SH-SY5Y (cell line): Measurements from ENCODE around the gene MCL1.

Source experiments
- GATA2 ChIP-seq: IDR thresholded peaks from 2 replicates; pipeline ENCODE4 v1.6.1; 2011; ENCODE audit warnings: mild to moderate bottlenecking, low read depth, low read length
- GATA3 ChIP-seq: IDR thresholded peaks from 2 replicates; pipeline ENCODE4 v1.6.1; 2011; ENCODE audit warnings: low read depth, mild to moderate bottlenecking, low read length, moderate library complexity

Gene MCL1

DNA sequence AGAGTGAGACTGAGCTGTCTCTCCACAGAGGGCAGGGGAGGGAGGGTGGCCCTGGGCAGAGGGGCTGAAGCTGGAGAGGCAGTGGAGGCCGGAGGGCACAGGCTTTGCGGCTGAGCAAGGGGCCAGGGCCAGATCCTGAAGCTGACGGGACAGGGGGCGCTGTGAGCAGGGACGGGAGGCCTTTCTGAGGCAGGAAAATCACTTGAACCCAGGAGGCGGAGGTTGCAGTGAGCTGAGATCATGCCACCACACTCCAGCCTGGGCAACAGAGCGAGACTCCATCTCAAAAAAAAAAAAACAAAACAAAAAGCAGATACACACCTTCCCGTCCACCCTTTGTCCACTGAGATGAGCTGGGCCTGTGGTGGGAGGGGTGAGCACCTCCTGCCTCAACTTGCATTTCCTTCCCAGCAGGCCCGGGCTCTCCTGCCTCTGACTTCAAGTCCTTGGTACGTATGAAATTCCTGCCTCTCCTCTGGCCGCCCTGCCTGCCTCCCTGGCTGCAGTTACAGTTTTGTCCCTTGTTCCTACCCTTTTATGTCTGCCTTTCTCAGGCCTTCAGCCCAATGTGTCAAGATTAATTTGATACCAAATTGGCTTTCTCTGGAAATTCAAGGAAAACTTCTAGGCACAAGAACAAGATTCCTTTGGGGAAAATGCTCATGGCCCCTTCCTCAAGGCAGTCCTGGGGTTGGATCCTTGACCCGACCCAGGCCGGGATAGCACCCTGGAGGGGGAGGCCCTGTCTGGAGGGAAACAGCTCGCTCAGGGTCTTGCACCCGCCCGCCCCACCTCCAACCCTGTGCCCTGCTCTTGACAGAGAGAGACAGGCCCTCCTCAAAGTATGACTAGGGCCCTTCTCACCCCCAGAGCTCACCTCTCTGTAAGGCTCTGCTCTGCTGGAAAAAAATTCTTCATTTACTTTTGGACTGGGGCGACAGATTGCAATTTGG, 41.4 kb downstream of the MCL1 start:
- no peak for TF ChIP-seq GATA2
- TF ChIP-seq GATA3 = no peak

DNA sequence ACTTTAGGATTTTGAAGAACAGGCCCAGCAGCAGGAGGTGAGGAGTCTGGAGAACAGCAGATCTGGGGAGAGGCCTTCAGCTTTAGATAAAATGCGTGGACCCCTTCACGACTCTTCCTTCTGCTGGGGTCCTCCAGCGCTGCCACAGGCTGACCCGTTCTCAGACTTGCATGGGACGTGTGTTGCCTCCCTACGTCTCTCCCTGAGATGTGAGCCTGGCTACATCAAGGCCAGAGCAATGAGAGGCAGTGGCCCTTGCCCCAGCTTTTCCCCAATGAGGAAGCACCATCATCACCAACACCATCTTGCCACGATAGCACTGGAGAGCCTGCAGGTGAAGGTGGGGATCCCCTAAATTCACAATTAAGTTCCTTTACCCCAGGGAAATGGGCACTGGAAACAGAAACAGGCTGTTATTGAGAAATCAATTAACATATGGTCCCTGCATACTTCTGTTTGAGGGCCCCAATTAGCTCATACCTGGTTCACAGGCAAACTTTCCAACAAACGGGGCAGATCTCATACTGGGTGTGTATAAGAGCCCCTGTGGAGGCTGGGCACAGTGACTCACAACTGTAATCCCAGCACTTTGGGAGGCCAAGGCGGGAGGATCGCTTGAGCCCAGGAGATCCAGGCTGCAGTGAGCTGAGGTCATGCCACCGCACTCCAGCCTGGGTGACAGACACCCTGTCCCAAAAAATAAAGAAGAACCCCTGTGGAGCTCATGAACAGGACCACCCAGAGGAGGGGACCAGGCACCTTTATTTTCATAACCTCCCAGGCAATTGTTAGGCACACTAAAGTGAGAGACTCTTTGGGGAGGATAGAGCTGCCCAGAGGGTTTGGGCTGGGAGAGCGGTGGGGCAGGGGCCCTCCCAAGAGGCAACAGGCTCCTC, 42.3 kb downstream of the MCL1 start:
- TF ChIP-seq GATA3 = no peak
- no peak for TF ChIP-seq GATA2

DNA sequence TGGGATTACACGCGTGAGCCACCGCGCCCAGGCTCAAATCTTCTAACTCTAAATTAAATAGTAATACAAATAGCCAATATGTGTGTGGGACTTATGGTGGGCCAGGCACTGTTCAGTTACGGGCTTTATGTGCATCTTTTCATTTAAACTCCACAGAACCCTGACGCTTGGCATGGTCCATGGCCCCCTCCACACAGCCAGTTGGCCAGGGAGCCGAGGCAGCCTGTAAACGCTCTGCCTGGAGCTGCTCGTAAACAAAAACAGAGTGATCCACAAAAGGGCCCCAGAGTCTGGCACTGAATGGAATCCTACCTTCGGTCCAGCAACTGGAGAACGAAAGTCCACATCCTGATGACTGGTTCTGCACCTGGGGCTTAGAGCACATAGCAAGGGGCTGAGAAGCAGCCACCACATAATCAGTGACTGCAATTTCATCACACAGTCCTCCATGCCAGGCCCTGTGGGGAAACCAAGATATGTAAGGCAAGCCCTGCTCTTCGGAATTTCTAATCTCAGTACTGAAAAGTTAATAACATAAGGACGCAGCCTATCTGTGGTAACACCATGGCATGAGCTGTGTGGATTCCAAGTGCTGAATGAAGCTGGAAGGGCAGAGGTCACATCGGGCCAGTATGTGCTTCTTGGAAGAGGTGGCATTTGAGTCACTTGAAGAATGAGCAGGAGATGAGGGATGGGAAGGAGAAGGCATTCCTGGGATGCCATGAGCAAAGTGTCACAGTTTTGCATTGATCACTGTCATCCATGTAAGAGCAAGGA, 43.7 kb downstream of the MCL1 start:
- TF ChIP-seq GATA2 (no peak), GATA3 (no peak)

GRCh38 chr1:150534002-150534401, 45.4 kb downstream of the MCL1 start:
- no peak for TF ChIP-seq GATA3

DNA sequence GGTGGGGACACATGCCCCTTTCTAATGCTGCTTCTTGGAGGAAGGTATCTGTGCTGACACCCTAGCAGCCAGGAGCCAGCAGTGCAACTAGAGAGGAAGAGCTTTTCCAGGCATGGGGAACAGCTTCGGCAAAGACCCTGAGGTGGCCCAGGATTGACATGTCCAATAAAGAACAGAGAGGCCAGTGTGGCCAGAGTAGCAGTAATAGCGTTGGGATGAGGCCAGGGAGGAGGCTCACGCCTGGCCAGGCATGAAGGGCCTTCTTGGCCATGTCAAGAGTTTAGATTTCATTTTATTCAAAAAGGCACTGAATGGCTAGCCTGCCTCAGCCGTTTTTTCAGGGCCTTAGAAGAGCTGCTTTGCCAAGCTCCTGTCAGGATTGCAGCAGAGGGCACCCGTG, 46.5 kb downstream of the MCL1 start:
- TF ChIP-seq GATA3 = no peak
- no peak for TF ChIP-seq GATA2

DNA sequence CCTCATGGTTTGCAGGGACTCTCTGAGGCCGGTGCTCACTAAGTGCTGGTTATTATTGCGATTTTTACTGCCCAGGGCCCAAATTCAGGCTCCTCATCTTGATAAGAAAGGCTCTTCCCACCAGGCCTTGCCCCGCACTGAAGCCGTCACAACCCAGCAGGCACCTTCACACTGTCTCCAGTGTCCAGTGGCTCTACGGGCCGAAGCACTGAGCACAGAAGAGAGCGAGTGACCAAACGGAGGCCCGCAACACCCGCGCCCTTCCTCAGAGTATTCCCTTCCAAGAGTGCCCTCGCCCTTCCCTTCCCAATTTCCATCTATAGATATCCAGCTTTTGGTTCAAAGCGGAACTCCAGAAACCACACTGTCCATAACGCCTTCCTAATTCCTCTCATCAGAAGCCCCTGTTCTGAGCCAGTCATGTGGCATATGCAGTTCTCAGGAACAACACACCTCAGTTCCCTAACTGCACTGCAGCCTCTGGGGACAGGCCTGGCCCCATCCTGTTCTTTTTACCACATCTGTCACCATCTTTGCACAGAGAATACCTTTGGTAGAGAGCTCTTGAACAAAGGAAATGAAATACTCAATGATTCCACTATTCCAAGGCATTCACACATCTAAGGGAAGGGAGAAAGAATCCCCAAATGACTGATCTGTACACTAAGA, 48.8 kb downstream of the MCL1 start:
- TF ChIP-seq GATA3 (no peak), GATA2 (no peak)

DNA sequence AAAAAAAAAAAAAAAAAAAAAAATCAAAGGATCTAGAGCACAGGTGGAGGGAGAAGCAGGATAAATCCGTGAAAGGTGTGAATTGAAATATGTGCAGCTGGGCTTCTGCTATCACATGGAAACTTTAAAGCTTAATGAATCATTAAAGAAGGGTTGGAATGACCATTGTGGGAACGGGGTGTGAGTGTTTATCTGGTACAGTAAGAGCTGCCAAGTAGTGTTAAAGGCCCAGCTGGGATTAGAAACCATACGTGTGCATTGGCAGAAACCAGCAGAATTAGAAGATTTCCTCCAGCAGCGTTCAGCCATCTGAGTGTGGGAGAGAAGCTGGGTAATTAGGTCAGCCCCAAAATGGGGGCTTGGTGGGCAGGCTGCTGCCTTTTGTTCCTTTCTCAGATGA, 50.4 kb downstream of the MCL1 start:
- TF ChIP-seq GATA3 (no peak), GATA2 (no peak)

GRCh38 chr1:150528196-150528595, 51.2 kb downstream of the MCL1 start:
- TF ChIP-seq GATA2 (no peak), GATA3 (no peak)

GRCh38 chr1:150525348-150525747, 54.1 kb downstream of the MCL1 start:
- TF ChIP-seq GATA2 (no peak), GATA3 (no peak)
